Stimulated activated CD8-positive, alpha-beta memory T cell treated with anti-CD3 and anti-CD28 coated beads, Interleukin-12 subunit alpha, Interleukin-12 subunit beta, amount 100 ng/mL, for 1 hour (primary cell): ENCODE data around the gene RIC3.

ENCODE experiments used
- DNase-seq: peaks from one replicate; pipeline ENCODE4 v3.0.0-alpha.2; 2020; ENCODE audit warnings: low read depth

The RIC3 gene

DNA sequence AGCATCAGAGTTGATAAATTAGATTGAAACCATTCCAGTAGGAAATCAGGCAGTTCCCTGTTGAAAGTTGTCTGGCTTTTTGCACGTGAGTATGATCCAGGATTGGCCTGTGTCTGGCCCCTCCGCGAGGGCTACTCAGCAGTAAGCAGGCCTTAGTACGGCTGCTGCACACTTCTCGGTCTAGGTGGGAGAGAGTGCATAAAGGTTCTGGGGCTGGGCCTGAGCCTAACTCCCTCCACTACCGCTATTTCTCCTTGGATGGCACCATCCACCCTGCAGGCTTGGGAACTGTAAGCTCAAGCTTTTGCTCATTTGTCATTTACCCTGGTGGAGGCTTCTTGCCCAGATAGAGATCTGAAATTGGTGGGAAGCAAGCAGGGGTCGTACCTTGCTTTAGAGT lies 65.9 kb downstream of the RIC3 start:
- DNase-seq: no peak

DNA sequence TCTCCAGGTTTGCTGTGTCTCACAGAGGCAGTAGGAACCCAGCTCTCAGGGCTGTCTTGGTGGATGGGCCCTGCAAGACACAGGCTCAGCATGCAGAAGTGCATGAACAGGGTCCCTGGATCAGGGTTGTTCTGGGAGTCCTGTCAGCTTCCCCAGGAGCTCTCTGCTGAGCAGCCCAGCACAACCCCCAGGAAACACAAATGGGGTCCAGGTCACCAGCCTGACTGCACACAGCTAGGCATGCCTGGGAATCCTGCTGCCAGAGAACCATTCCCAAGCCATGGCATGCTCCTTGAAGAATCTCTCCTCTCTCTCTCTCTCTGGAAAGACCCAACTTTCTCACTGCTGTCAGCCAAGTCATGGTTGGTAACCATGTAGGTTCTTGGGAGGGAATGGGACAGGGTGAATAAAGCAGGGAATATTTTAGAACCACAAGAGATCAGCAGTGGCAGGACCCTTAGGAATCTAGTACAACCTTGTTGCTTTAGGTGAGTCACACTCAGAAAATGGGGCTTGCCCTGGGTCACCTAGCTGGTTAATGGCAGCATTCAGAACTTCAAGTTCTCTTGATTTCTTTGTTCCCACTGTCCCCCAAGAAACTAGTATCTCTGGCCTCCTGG lies 66.4 kb downstream of the RIC3 start:
- no peak for DNase-seq

GRCh38 chr11:8101421-8101820 lies 67.4 kb downstream of the RIC3 start:
- DNase-seq: no peak

DNA sequence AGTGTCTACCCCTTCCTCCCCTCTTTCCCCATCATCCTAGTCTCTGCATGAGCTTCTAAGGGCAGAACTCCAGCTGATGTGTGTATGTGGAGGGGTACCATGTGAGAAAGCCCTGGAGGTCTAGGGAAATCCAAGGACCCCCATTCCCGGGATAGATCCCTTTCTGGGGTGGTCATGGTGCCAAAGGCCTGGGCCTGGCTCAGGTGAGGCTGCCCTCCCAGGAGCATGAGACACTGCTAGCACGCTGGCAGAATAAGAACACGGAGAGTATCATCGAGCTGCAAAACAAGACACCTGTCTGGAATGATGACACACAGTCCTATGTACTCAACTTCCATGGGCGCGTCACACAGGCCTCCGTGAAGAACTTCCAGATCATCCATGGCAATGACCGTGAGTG lies 68.2 kb downstream of the RIC3 start:
- DNase-seq: no peak

- DNase-seq: no peak
Observed at GRCh38 chr11:8100158-8100557, 68.7 kb downstream of the RIC3 start.

- peak; percentile 52 for DNase-seq
Observed at GRCh38 chr11:8099291-8099899, 69.4 kb downstream of the RIC3 start.

DNA sequence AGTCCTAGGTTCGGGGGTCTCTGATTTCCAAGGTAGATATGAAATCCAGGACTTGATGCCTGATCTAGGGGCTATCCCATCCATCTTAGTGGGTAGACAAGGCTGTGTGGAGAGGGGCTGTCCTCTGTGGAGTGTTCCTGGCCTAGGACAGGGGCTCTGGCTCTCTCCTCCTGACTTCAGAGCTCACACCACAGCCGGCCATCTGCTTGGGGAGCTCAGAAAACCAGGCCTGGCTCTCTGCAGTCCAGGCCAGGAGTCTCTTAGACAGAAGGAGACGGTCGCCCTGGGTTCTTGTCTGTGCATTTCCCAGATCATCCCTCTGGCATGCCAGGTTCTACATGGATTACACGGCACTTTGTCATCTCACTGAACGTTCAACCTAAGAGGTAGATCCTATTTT lies 69.9 kb downstream of the RIC3 start:
- DNase-seq: no peak

- no peak for DNase-seq
Observed at GRCh38 chr11:8098361-8098760, 70.5 kb downstream of the RIC3 start.

- no peak for DNase-seq
Observed at GRCh38 chr11:8097926-8098325, 70.9 kb downstream of the RIC3 start.

- no peak for DNase-seq
Observed at GRCh38 chr11:8097468-8097867, 71.4 kb downstream of the RIC3 start.

- no peak for DNase-seq
Observed at GRCh38 chr11:8097062-8097461, 71.8 kb downstream of the RIC3 start.

DNA sequence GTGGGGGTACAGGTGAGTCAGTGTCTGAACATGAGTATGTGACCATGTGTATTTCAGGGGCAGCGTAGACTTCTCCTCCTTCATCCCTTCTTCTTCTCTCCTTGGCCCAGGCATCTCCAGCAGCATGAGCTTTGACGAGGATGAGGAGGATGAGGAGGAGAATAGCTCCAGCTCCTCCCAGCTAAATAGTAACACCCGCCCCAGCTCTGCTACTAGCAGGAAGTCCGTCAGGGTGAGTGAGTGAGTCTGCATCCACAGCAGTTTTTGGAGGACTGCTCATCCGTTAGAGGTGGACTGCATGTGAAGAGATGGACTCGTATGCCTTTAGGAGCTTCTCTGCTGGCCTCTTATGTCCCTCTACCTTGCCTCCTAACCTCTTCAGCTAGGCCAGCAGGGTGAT lies 72.2 kb downstream of the RIC3 start:
- no peak for DNase-seq

- no peak for DNase-seq
Observed at GRCh38 chr11:8095806-8096522, 72.9 kb downstream of the RIC3 start.

DNA sequence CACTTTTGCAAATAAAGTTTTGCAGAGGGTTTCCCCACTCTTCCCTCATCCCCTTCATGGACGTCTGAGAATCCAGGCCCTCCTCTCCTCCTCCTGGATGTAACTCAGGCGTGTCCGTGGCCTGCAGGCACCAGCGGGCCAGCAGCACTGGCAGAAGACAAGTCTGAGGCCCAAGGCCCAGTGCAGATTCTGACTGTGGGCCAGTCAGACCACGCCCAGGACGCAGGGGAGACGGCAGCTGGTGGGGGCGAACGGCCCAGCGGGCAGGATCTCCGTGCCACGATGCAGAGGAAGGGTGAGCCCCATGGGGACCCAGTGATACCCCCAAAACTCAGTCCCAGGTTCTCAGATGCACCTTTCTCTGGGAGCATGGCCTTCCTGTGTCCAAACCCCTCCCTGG lies 73.5 kb downstream of the RIC3 start:
- DNase-seq: no peak

DNA sequence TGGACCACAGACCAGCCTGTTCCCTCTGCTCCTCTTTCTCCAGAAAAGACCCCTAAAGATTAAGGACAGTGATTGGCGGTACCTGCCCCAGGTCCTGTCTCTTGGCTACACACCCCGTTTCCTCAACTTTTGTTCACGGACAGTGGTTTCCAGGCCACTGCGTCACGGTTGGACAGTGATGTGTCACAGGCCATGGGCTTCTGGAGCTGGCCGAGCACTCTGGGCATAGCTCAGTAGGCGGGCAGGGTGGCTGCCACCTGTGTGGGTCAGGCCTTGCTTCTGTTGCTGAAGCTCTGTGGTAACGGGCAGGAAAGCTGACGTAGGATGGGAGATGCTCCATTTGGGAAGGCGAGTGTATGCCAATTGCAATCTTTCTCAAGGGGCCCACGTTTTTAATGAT lies 74.2 kb downstream of the RIC3 start:
- DNase-seq: no peak

GRCh38 chr11:8093931-8094575 lies 74.8 kb downstream of the RIC3 start:
- DNase-seq: no peak

DNA sequence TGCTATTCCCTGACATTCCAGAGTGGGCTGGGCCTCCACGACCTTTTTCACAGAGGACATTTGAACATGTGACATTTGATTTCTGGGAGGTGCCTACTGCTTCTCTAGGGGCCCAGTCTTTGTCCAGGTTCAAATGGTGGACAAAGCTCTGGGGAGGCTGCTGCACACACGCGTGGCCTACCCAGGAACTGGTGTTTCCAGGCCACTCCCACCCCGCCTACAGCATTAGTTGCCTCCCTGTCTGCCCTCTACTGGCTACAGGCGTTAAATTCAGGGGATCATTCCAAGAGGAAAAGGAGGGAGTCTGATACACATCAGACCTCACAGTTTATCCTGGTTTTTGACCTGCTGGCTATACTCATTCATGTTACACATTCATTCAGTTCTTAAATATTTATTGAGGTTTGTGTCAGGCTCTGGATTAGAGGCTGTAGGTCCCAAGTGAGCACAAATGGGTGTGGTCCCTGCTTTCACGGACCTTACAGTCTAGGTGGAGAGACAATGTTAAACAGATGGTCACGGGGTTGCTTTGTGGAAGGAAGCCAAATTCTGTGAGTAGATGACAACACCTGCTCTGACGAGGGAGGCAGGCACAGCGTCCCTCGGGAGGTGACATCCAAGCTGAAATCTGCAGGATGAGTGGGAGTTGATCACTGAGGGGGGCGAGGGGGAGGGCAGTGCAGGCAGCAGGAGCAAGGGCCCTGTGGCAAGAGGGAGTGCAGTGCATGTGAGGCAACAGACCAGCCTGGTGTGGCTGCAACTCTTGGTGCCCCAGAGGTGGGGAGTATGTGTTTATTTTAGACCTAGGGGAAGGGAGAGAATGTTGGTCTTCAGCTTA lies 76.0 kb downstream of the RIC3 start:
- DNase-seq: no peak

GRCh38 chr11:8091721-8092120 lies 77.1 kb downstream of the RIC3 start:
- DNase-seq: no peak

DNA sequence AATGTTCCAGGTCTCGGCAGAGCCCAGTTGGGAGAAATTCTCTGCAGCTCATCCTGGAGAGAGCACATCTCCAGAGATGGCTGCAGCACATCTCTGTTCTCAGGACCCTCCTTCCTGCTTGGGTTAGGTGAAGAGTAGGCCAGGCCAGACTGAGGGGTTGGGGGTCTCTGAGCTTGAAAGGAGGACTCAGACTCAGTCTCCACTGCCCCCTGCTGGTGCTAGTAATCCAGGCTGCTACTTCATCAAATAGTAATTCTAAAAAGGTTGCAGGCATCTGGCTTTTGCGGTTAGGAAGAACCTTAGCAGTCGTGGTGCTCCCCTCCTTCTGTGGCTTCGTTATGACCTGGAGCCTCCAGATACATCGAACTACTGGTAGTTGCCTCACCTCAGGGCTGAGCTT lies 78.1 kb downstream of the RIC3 start:
- no peak for DNase-seq

GRCh38 chr11:8089791-8090510 lies 78.9 kb downstream of the RIC3 start:
- DNase-seq: no peak

GRCh38 chr11:8087756-8088155 lies 81.1 kb downstream of the RIC3 start:
- DNase-seq: no peak

GRCh38 chr11:8087185-8087584 lies 81.6 kb downstream of the RIC3 start:
- no peak for DNase-seq
